Body of pancreas (tissue), 4 donors: ENCODE measurements around the gene JSRP1. TPM values are rescaled to one million over a fixed set of nuclear protein-coding genes. Genes with fewer than 3 reads are reported as not detected.

Experiments used
- ATAC-seq: fragments of 150-250 bp; one replicate; pipeline ENCODE4 v1.9.1; 2016
- DNase-seq, 4 donors: peaks; one replicate each; pipeline ENCODE4 v3.0.0-alpha.2; 2019
- H3K27ac ChIP-seq, 4 donors: fragments of 200-600 bp; sonication (generic); 1 replicate in 3 of 4; 2 replicates in 1 of 4; pipeline versions ENCODE4 v1.5.1 to v1.6.1; 2016 to 2019; ENCODE audit warnings: mild to moderate bottlenecking in 1 of 4, mixed read lengths in 1 of 4, moderate library complexity in 1 of 4
- H3K27me3 ChIP-seq, 2 donors: fragments of 200-600 bp; sonication (generic); one replicate each; pipeline ENCODE4 v1.6.0; 2016; ENCODE audit warnings: mild to moderate bottlenecking in 1 of 2
- H3K36me3 ChIP-seq, 2 donors: fragments of 200-600 bp; sonication (generic); replicated peaks in 1 of 2; 2 replicates each; pipeline ENCODE4 v1.5.1; 2016; ENCODE audit warnings: low read depth in 2 of 2; ENCODE audit not compliant: insufficient read depth in 1 of 2
- H3K4me1 ChIP-seq: fragments of 200-600 bp; sonication (generic); one replicate; pipeline ENCODE4 v1.6.0; 2016
- H3K4me3 ChIP-seq, 2 donors: fragments of 200-600 bp; sonication (generic); 1 replicate in 1 of 2; 2 replicates in 1 of 2; pipeline ENCODE4 v1.5.1; 2016 to 2019
- H3K9me3 ChIP-seq, 3 donors: fragments of 200-600 bp; sonication (generic); 1 replicate in 2 of 3; 2 replicates in 1 of 3; pipeline ENCODE4 v1.5.1; 2016
- CTCF ChIP-seq, 7 experiments: fragments of 450-650 bp in 4 of 7; fragments of 200-600 bp in 3 of 7; sonication (generic) in 3 of 7; IDR thresholded peaks; one replicate each; pipeline ENCODE4 v1.5.1; 2016 to 2019; ENCODE audit warnings: antibody characterized with exemption in 7 of 7
- POLR2A ChIP-seq, 3 donors: fragments of 450-650 bp; IDR thresholded peaks; one replicate each; pipeline ENCODE4 v1.6.1; 2016; ENCODE audit warnings: antibody characterized with exemption in 3 of 3, mild to moderate bottlenecking in 2 of 3
- WGBS, 2 donors: methylation state at CpG; one replicate each; pipeline ENCODE4 v1.1.5; 2017; 5-methylcytosine and 5-hydroxymethylcytosine counted together
- intact Hi-C: fragments of 100-400 bp; cut with DNase I; formaldehyde crosslinking; loops from one replicate; pipeline ENCODE4 v1.15.1; 2023
- total RNA-seq, 2 donors: library from RNA; depleted of rRNA; stranded (reverse); fragments of >200 nt; gene quantifications; one replicate each; pipeline ENCODE4 v1.1.0, GENCODE V29; 2016

JSRP1 gene
- total RNA-seq, 2 donors from 2014 or later: not detected

GRCh38 chr19:2213799-2214198, 42.4 kb downstream of the JSRP1 start:
- peaks cover 0 to 37% of the 10 kb centered on the region in 2 donors for H3K36me3 ChIP-seq
- no peaks in the 10 kb centered on the region for H3K27me3 ChIP-seq
- DNase-seq (no peak), ATAC-seq (no peak)
- H3K27ac ChIP-seq: no peak overlapping the region
- no peaks in the 10 kb centered on the region for H3K4me1 ChIP-seq
- WGBS, 2 donors: 83 to 85% methylated on average over 17 of the region's 26 CpGs
- no peaks in the 10 kb centered on the region for H3K9me3 ChIP-seq
- H3K4me3 ChIP-seq: no peak overlapping the region
- TF ChIP-seq POLR2A (IDR thresholded peaks at IDR 0.05): no peak
- intact Hi-C loops: no loop called here

GRCh38 chr19:2212861-2213711, 43.1 kb downstream of the JSRP1 start:
- H3K27ac ChIP-seq: no peak overlapping the region
- H3K27me3 ChIP-seq: no peaks in the 10 kb centered on the region
- intact Hi-C loops: no loop called here
- H3K36me3 ChIP-seq: peaks cover 0 to 37% of the 10 kb centered on the region in 2 donors
- H3K4me3 ChIP-seq: no peak overlapping the region
- no peak for DNase-seq
- TF ChIP-seq POLR2A (IDR thresholded peaks at IDR 0.05) (no peak), CTCF (IDR thresholded peaks at IDR 0.05) (no peak)
- ATAC-seq: no peak
- 87 to 89% methylated on average over 6 to 18 of the region's 21 CpGs for WGBS, 2 donors
- H3K9me3 ChIP-seq: no peaks in the 10 kb centered on the region
- no peaks in the 10 kb centered on the region for H3K4me1 ChIP-seq

GRCh38 chr19:2210987-2211740, 45.1 kb downstream of the JSRP1 start:
- Histone ChIP-seq H3K4me1 (no peaks in the 10 kb centered on the region), H3K4me3 (no peak overlapping the region), H3K36me3 (peaks cover 0 to 29% of the 10 kb centered on the region in 2 donors), H3K9me3 (no peaks in the 10 kb centered on the region), H3K27me3 (no peaks in the 10 kb centered on the region), H3K27ac (no peak overlapping the region)
- DNase-seq (no peak), ATAC-seq (no peak)
- WGBS, 2 donors: 90 to 100% methylated on average over 8 to 33 of the region's 33 CpGs
- TF ChIP-seq CTCF (IDR thresholded peaks at IDR 0.05): no peak
- TF ChIP-seq POLR2A (IDR thresholded peaks at IDR 0.05): no peak
- intact Hi-C loops: no loop called here

GRCh38 chr19:2210206-2210605, 46.0 kb downstream of the JSRP1 start:
- 96 to 100% methylated on average over 2 to 7 of the region's 21 CpGs for WGBS, 2 donors
- DNase-seq: no peak
- no peak for ATAC-seq
- Histone ChIP-seq H3K4me3 (no peak overlapping the region), H3K9me3 (no peaks in the 10 kb centered on the region), H3K4me1 (no peaks in the 10 kb centered on the region), H3K27ac (no peak overlapping the region), H3K27me3 (no peaks in the 10 kb centered on the region), H3K36me3 (peaks cover 0 to 25% of the 10 kb centered on the region in 2 donors)
- intact Hi-C loops: no loop called here
- TF ChIP-seq CTCF (IDR thresholded peaks at IDR 0.05) (no peak), POLR2A (IDR thresholded peaks at IDR 0.05) (no peak)

GRCh38 chr19:2209408-2209807, 46.8 kb downstream of the JSRP1 start:
- peaks cover 0 to 22% of the 10 kb centered on the region in 2 donors for H3K36me3 ChIP-seq
- no peak for DNase-seq

More at GRCh38 chr19:2209408-2209807, 46.8 kb downstream of the JSRP1 start:
- TF ChIP-seq CTCF (IDR thresholded peaks at IDR 0.05) (no peak), POLR2A (IDR thresholded peaks at IDR 0.05) (no peak)
- Histone ChIP-seq H3K27me3 (no peaks in the 10 kb centered on the region), H3K27ac (no peak overlapping the region), H3K4me3 (no peak overlapping the region), H3K4me1 (no peaks in the 10 kb centered on the region), H3K9me3 (no peaks in the 10 kb centered on the region)
- 88 to 93% methylated on average over 10 to 17 of the region's 17 CpGs for WGBS, 2 donors
- intact Hi-C loops: no loop called here
- ATAC-seq: no peak
